ENCODE data around the gene SOCS2. TPM values are rescaled to one million over a fixed set of nuclear protein-coding genes. Genes with fewer than 3 reads are reported as not detected.

The SOCS2 gene
- total RNA-seq, 1 donor from 2014 or later, result 18.2 TPM

GRCh38 chr12:93568091-93568490 is 4.4 kb upstream of the SOCS2 start:
- TF ChIP-seq CTCF (conservative IDR thresholded peaks at IDR 0.05; ENCODE audit: low read depth, low read length), result no peak
- DNase-seq (ENCODE audit: low read depth), result no peak
- H3K4me3 ChIP-seq (ENCODE audit: low read depth, low read length), result no peak overlapping the region

DNA sequence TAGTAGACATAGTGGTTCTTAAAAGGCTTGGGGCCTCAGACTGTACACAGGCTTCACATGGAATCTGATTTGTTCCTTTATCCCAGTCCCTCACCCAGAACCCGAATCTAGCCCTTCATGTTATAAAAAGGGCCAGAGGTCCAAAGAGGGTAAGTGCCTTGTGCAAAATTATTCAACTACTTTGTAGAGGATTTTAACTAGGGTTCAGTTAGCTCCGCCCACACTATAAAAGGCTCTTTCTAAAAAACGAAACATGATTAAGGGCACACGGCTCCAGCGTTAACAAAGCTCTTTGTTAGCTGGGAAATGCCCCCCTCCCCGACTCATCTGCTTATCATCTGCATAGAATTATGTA is 3.2 kb upstream of the SOCS2 start:
- DNase-seq (ENCODE audit: low read depth), result no peak
- H3K4me3 ChIP-seq (ENCODE audit: low read depth, low read length), result peak overlapping the region; percentile 83
- TF ChIP-seq CTCF (conservative IDR thresholded peaks at IDR 0.05; ENCODE audit: low read depth, low read length), result no peak

DNA sequence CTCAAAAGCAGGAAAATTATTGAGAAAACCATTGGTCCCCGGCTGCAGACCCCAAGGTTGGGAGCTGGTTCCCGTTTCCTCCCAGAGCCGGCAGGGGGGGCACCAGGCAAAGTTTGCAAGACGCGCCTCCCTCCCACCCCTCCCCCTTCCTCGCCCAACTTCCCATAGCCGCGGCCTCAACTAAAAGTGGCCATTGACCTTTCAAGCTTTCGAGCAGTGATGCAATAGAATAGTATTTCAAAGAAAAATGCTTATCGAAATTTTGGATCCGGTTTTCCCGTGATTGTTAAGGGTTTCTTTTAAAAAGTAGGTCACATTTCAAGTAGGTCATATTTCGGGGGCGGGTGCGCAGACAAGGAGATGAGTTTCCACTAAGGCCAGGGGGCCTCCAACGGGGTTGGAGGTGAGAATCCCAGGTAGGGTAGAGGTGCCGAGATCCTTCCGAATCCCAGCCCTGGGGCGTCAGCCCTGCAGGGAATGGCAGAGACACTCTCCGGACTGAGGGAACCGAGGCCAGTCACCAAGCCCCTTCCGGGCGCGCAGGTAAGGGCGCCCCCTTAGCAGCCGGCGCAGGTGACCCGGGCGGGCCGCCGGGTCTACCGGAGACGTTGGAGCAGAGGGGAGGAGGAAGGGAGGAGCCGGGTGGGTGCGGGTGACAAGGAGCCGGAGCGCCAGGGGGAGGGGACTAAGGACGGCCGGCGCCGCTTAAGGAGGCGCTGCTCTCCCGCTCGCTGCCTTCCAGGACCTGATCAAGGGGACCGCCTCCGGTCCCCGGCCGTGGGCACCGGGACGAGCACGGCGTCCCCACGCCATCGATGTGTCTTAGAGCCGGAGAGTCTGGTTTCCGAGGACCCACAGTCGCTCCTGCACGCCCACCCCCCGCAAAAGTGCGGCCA is 2.6 kb upstream of the SOCS2 start:
- no peak for DNase-seq (ENCODE audit: low read depth)
- H3K4me3 ChIP-seq (ENCODE audit: low read depth, low read length), result peak overlapping the region; percentile 83
- peak; percentile 85 for TF ChIP-seq CTCF (conservative IDR thresholded peaks at IDR 0.05; ENCODE audit: low read depth, low read length)

GRCh38 chr12:93570552-93571364 is 1.7 kb upstream of the SOCS2 start:
- peak overlapping the region; percentile 83 for H3K4me3 ChIP-seq (ENCODE audit: low read depth, low read length)
- no peak for TF ChIP-seq CTCF (conservative IDR thresholded peaks at IDR 0.05; ENCODE audit: low read depth, low read length)
- DNase-seq (ENCODE audit: low read depth), result no peak

DNA sequence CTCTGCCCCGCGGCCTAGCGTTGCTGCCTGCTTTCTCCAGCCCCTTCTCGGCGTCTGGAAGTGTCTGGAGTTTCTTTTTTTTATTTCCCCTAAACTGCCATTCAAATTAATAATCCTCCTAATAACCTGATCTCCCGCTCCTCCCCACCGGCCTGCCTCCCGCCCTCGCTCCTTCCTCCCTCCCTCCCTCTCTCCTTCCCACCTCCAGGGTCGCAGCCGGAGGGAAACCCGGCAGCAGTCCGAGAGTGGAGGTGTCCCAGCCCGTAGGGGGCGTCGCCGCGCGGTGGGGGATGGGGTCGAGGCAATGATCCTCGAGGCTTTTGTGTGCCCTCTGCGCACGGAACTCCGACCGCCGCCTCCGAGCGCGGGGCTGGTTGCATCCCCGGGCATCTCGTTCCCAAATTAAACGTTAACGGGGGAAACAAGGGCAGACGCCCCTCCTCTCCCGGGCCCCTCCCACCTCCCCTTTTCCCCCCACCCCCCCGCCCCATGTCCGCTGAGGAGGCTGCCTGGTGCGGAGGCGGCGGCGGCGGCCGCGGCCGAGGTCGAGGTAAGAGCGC is 1.0 kb upstream of the SOCS2 start:
- peak; percentile 25 for TF ChIP-seq CTCF (conservative IDR thresholded peaks at IDR 0.05; ENCODE audit: low read depth, low read length)
- DNase-seq (ENCODE audit: low read depth), result no peak
- peak overlapping the region; percentile 83 for H3K4me3 ChIP-seq (ENCODE audit: low read depth, low read length)

GRCh38 chr12:93572712-93573551 is 457 bp downstream of the SOCS2 start:
- H3K4me3 ChIP-seq (ENCODE audit: low read depth, low read length), result peak overlapping the region; percentile 83
- DNase-seq (ENCODE audit: low read depth), result no peak
- no peak for TF ChIP-seq CTCF (conservative IDR thresholded peaks at IDR 0.05; ENCODE audit: low read depth, low read length)
